Prostate gland (tissue), 2 donors: ENCODE results near the gene GRIK3. TPM values are rescaled to one million over a fixed set of nuclear protein-coding genes. Genes with fewer than 3 reads are reported as not detected.

Source experiments
- DNase-seq: peaks from one replicate; pipeline ENCODE4 v3.0.0-alpha.2; 2019; ENCODE audit warnings: low spot score
- H3K27ac ChIP-seq, 2 donors: fragments of 200-600 bp; sonication (generic); 2 replicates each; pipeline ENCODE4 v1.5.1; 2017 to 2019
- H3K27me3 ChIP-seq: fragments of 200-600 bp; sonication (generic); replicated peaks from 2 replicates; pipeline ENCODE4 v1.5.1; 2019; ENCODE audit not compliant: insufficient read depth
- H3K36me3 ChIP-seq, 2 donors: fragments of 200-600 bp; sonication (generic); 1 replicate in 1 of 2; 2 replicates in 1 of 2; pipeline versions ENCODE4 v1.5.1 to v1.8.1; 2017 to 2019
- H3K4me1 ChIP-seq: fragments of 200-600 bp; sonication (generic); replicated peaks from 2 replicates; pipeline ENCODE4 v1.5.1; 2019
- H3K4me3 ChIP-seq, 2 donors: fragments of 200-600 bp; sonication (generic); 2 replicates each; pipeline ENCODE4 v1.5.1; 2017 to 2019
- H3K9me3 ChIP-seq: fragments of 200-600 bp; sonication (generic); 2 replicates; pipeline ENCODE4 v1.5.1; 2017
- POLR2A ChIP-seq: fragments of 450-650 bp; IDR thresholded peaks from one replicate; pipeline ENCODE4 v1.6.1; 2016; ENCODE audit warnings: antibody characterized with exemption, mild to moderate bottlenecking
- POLR2AphosphoS5 ChIP-seq: sonication (generic); formaldehyde crosslinking; IDR thresholded peaks from one replicate; pipeline ENCODE4 v1.6.1; 2017; ENCODE audit warnings: antibody characterized with exemption
- WGBS: methylation state at CpG from one replicate; pipeline ENCODE4 v1.1.5; 2018; 5-methylcytosine and 5-hydroxymethylcytosine counted together
- intact Hi-C: fragments of 100-400 bp; cut with DNase I; formaldehyde crosslinking; loops from one replicate; pipeline ENCODE4 v1.14.2; 2022
- total RNA-seq, 2 donors: library from RNA; depleted of rRNA; stranded (reverse); fragments of >200 nt; gene quantifications; one replicate each; pipeline ENCODE4 v1.1.0, GENCODE V29; 2016
- TF ChIP-seq, protein P1 (sequence below), 4 experiments: fragments of 200-600 bp in 2 of 4; fragments of 450-650 bp in 2 of 4; sonication (generic) in 2 of 4; IDR thresholded peaks; 1 replicate in 3 of 4; 2 replicates in 1 of 4; pipeline ENCODE4 v1.5.1; 2016 to 2019; ENCODE audit warnings: antibody characterized with exemption in 4 of 4, mild to moderate bottlenecking in 2 of 4, moderate library complexity in 2 of 4

The GRIK3 gene
- total RNA-seq, 2 donors from 2014 or later = 0.36 to 5.9 TPM

DNA sequence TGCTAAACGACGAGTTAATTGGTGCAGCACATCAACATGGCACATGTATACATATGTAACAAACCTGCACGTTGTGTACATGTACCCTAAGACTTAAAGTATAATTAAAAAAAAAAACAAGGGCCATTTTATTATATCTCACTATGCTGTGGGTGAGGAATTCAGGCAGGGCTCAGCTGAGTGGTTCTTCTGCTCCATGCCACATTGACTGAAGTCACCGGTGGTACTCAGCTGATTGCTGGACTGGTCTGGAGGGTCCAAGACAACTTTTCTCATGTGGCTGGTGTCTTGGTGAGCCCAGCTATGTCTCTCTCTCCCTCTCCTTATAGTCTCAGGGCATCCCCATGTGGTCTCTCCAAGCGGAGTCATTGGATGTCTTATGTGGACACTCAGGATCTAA lies 275.0 kb downstream of the GRIK3 start:
- no peak for DNase-seq
- H3K4me3 ChIP-seq = no peak overlapping the region
- no peaks in the 10 kb centered on the region for H3K9me3 ChIP-seq
- H3K27me3 ChIP-seq = no peaks in the 10 kb centered on the region
- no peaks in the 10 kb centered on the region for H3K4me1 ChIP-seq
- H3K27ac ChIP-seq = no peak overlapping the region
- intact Hi-C loops = no loop called here
- 96% methylated on average over 5 of the region's 5 CpGs for WGBS
- H3K36me3 ChIP-seq = no peaks in the 10 kb centered on the region
- TF ChIP-seq POLR2A (no peak), POLR2AphosphoS5 (no peak)

DNA sequence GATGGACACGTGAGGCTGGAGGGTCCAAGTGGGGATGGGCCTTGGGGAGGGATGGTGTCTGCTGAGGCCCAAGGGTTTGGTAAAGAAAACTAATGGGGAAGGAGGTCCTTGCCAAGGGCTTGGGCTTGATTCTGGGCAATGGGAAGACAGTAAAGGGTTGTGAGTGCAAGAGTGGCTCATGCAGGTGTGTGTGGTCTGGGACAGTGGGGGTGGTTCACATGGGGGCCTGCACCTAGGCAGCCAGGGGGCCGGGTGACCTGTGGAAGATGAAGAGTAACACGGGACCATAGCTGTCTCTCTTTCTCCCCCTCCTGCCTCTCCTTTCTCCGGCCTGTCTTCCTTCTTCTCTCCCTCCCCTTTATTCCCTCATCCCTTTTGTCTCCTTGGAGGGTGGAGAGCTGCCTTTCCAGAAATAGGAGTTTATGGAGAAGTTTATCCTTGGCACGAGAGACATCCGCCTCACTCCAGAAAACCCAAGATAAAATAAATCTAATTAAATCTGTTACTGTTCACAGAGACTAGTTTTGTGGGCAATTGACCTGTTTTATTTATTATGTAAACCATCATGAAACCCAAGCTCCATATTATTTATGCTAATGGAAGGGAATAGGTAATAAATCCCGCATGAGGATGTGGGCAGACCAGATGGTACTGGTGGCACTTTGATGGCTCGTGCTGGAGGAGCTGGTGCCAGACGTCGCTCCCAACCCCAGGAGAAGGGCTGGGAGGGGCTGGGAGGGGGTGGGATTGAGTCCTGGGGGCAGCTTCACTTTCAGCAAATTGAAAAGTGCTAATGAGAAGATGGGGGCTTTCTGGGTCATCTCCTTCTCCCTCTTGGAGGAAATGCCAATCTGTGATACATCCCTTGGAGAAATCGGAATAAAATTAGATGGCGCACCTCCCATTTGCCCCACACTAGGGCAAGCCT lies 278.7 kb downstream of the GRIK3 start:
- 54% methylated on average over 12 of the region's 12 CpGs for WGBS
- DNase-seq = no peak
- intact Hi-C loops = no loop called here

DNA sequence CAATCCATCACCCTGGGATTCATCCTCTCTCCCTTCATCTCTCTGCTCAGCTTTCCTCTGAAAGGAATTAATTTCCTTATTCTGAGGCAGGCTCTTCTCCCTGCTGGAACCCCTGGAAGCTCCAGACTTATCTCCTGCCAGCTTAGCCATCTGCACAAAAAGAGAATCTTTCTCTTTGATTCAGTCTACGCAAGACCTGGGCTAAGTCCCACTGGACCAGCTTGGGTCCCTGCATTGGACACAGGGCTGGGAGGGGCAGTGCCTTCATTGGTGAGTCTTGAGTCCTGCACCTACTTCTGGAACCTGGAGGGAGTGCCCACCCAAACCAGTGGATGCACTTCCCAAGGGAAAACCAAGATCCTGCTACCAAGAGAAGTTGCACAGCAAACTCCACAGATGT lies 279.9 kb downstream of the GRIK3 start:
- no peak overlapping the region for H3K4me3 ChIP-seq
- no peaks in the 10 kb centered on the region for H3K9me3 ChIP-seq
- DNase-seq = no peak
- no peaks in the 10 kb centered on the region for H3K36me3 ChIP-seq
- WGBS = 90% methylated on average over 1 of the region's 1 CpG
- TF ChIP-seq POLR2A = no peak
- TF ChIP-seq, protein P1, sequence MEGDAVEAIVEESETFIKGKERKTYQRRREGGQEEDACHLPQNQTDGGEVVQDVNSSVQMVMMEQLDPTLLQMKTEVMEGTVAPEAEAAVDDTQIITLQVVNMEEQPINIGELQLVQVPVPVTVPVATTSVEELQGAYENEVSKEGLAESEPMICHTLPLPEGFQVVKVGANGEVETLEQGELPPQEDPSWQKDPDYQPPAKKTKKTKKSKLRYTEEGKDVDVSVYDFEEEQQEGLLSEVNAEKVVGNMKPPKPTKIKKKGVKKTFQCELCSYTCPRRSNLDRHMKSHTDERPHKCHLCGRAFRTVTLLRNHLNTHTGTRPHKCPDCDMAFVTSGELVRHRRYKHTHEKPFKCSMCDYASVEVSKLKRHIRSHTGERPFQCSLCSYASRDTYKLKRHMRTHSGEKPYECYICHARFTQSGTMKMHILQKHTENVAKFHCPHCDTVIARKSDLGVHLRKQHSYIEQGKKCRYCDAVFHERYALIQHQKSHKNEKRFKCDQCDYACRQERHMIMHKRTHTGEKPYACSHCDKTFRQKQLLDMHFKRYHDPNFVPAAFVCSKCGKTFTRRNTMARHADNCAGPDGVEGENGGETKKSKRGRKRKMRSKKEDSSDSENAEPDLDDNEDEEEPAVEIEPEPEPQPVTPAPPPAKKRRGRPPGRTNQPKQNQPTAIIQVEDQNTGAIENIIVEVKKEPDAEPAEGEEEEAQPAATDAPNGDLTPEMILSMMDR (IDR thresholded peaks at IDR 0.05) = no peak
- TF ChIP-seq POLR2AphosphoS5 = no peak
- H3K27me3 ChIP-seq = no peaks in the 10 kb centered on the region
- no peaks in the 10 kb centered on the region for H3K4me1 ChIP-seq
- intact Hi-C loops = no loop called here
- H3K27ac ChIP-seq = no peak overlapping the region

More for the DNA sequence above, 278.7 kb downstream of the GRIK3 start:
- TF ChIP-seq, protein P1 (IDR thresholded peaks at IDR 0.05) = no peak
- TF ChIP-seq POLR2AphosphoS5 (no peak), POLR2A (no peak)
- no peak overlapping the region for H3K4me3 ChIP-seq
- H3K27ac ChIP-seq = no peak overlapping the region
- H3K27me3 ChIP-seq = no peaks in the 10 kb centered on the region
- H3K9me3 ChIP-seq = no peaks in the 10 kb centered on the region
- H3K36me3 ChIP-seq = no peaks in the 10 kb centered on the region
- no peaks in the 10 kb centered on the region for H3K4me1 ChIP-seq

DNA sequence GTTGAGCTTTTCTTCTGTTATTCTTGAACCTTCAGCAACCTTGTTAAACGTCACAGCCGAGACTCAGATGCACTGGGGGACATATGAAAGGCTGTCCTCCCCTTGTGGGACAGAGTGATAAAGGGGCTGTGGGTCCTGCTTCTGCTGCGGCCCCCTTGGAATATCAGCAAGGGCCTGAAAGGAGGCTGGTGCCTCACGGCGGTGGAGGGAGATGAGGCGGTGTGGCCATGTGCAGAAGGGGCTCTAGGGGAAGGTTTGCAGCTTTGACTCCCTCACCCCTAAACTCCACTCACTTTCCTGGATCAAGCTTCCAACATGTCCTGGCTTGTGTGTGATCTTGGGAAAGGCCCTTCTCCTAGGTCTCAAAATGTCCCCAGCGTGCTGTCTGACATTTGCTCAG lies 280.9 kb downstream of the GRIK3 start:
- Histone ChIP-seq H3K27ac (no peak overlapping the region), H3K4me3 (no peak overlapping the region), H3K9me3 (no peaks in the 10 kb centered on the region), H3K4me1 (no peaks in the 10 kb centered on the region), H3K27me3 (no peaks in the 10 kb centered on the region), H3K36me3 (no peaks in the 10 kb centered on the region)
- no peak for DNase-seq
- WGBS = 80% methylated on average over 7 of the region's 7 CpGs
- TF ChIP-seq POLR2A = no peak
- TF ChIP-seq, protein P1 (IDR thresholded peaks at IDR 0.05) = no peak
- no peak for TF ChIP-seq POLR2AphosphoS5
- intact Hi-C loops = no loop called here

DNA sequence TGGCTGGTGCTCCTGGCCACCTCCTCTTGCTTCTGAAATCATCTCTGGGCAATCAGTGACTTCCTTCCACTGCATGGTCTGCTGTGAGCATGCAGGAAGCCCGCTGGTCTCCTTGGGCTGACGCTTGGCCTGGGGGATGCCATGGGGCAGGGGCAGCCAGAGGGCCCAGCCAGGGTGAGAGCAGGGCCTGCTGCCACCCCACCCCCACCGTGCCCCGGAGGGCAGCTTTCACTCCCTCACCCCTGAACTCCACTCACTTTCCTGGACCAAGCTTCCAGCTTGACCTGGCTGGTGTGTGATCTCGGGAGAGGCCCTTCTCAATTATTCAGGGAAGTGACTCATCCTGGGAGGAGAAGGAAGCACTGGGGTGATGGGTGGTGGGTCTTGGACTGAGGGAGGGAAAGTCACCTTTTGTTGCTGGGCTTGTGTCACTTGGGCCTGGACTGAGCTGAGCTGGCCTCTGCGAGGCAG lies 281.4 kb downstream of the GRIK3 start:
- no peak for TF ChIP-seq POLR2A
- DNase-seq = no peak
- Histone ChIP-seq H3K36me3 (no peaks in the 10 kb centered on the region), H3K27me3 (no peaks in the 10 kb centered on the region), H3K27ac (no peak overlapping the region), H3K4me1 (no peaks in the 10 kb centered on the region), H3K9me3 (no peaks in the 10 kb centered on the region), H3K4me3 (no peak overlapping the region)
- intact Hi-C loops = no loop called here
- 63% methylated on average over 6 of the region's 6 CpGs for WGBS

DNA sequence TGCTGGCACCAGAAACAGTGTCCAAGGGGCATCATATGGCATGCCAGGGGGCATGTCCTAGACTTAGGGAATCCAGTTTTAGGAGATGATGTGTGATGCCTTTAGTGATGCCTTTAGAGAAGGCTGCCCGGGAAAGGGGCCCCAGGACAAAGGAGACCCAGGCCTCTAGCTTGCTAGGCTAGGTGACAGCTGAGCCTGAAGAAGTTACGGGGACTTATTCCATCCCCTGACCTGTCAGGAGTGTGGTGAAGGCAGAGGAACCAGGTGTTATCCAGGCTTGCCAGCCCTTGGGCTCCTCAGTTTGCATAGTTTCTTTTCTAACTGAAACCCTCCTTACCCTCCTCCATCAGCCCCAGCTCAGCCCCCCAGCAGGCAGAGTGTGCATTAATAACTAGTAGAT lies 281.9 kb downstream of the GRIK3 start:
- H3K27ac ChIP-seq = no peak overlapping the region
- H3K27me3 ChIP-seq = no peaks in the 10 kb centered on the region
- H3K36me3 ChIP-seq = no peaks in the 10 kb centered on the region
- intact Hi-C loops = no loop called here
- no peak for DNase-seq
- 85% methylated on average over 2 of the region's 2 CpGs for WGBS
- H3K4me1 ChIP-seq = no peaks in the 10 kb centered on the region
- H3K4me3 ChIP-seq = no peak overlapping the region
- H3K9me3 ChIP-seq = no peaks in the 10 kb centered on the region
- TF ChIP-seq POLR2AphosphoS5 (no peak), POLR2A (no peak)
- TF ChIP-seq, protein P1 (IDR thresholded peaks at IDR 0.05) = no peak
